HG02870 (cell line): Measurements from ENCODE around the gene TTLL6.
"Not testable (repeated sequence)": the region's sequence is repeated elsewhere in the genome, so short reads cannot be mapped to it uniquely, and the experiment has no call there.

Source experiments
- ATAC-seq: cut with Tn5 transposase; IDR thresholded peaks from one replicate; pipeline ENCODE4 v1.9.1; 2021; ENCODE audit warnings: mild to moderate bottlenecking, moderate library complexity; ENCODE audit not compliant: unreplicated experiment

Gene TTLL6

GRCh38 chr17:48816774-48817590 lies at the start of gene TTLL6:
Gene TTLL6 (minus strand): TSS chr17:48817229. CDS start chr17:48817072, 157 bp downstream.
- ATAC-seq: no peak

- no peak for ATAC-seq
Measured at GRCh38 chr17:48860456-48860855, 43.4 kb upstream of the TTLL6 start.

GRCh38 chr17:48860034-48860433 lies 43.0 kb upstream of the TTLL6 start:
- ATAC-seq: no peak

- no peak for ATAC-seq
Measured at GRCh38 chr17:48856122-48856821, 39.2 kb upstream of the TTLL6 start.

- no peak for ATAC-seq
Measured at GRCh38 chr17:48854774-48855476, 37.9 kb upstream of the TTLL6 start.

DNA sequence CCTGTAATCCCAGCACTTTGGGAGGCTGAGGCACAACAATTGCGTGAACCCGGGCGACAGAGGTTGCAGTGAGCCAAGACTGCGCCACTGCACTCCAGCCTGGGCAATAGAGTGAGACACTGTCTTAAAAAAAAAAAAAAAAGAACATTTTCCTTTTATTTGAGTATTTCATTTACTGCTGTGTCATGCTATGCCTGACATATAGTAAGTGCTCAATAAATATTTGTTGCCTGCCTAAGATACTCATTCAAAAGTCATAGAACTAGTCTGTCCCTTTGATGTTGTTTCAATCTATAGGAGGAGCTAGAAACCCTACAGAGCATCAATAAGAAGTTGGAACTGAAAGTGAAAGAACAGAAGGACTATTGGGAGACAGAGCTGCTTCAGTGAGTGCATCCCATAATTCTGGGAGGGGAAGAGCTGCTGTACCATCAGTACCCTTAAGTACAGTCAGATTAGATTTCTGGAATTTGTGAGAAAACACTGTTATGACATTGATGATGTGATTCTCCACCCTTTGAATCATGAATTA lies 33.8 kb upstream of the TTLL6 start:
- no peak for ATAC-seq

GRCh38 chr17:48843187-48843900 lies 26.3 kb upstream of the TTLL6 start:
- no peak for ATAC-seq

DNA sequence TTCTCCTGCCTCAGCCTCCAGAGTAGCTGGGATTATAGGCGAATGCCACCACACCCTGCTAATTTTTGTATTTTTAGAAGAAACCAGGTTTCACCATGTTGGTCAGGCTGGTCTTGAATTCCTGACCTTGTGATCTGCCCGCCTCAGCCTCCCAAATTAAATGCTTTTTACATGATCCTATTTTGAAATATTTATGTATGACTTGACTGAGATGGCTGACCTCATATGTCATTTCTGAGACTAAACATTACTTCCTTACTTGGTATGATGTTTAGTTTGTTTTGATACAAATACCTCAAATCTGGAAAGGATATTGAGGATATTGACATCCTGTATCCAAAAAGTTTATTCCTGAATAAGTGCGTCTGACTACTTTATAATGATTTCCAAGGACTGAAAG lies 25.7 kb upstream of the TTLL6 start:
- no peak for ATAC-seq

GRCh38 chr17:48841395-48841831 lies 24.4 kb upstream of the TTLL6 start:
- ATAC-seq: peak; percentile 77

DNA sequence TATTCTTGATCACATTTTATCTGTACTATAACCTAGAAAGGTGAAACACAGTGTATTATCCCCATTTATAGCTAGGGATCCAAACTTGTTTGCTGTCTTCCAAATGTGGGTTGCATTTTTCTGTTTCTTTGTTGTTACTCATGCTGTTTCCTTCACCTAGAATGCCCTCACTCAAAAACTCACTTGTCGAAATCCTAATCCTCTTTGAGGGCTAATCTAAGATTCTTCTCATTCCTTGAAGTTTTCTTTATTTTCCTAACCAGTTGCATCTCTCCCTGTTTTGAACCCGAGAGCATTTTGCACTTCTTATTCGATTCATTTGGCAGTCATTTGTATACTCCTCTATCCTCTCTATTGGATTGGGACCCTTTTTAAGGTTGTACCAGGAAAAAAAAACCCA lies 23.4 kb upstream of the TTLL6 start:
- no peak for ATAC-seq

DNA sequence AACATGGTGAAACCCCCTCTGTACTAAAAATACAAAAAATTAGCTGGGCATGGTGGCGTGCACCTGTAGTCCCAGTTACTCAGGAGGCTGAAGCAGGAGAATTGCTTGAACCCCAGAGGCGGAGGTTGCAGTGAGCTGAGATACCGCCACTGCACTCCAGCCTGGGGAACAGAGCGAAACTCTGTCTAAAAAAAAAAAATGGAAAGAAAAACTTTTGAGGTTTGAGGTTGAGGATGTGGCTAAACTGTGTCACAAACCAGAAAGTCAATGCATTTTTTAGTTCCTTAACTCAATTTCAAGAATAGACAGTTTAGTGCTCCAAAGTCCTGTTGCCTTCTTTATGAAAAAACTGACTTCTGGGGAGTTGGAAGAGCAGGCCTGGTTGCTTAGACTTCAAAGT lies 20.4 kb upstream of the TTLL6 start:
- not testable (repeated sequence) for ATAC-seq

DNA sequence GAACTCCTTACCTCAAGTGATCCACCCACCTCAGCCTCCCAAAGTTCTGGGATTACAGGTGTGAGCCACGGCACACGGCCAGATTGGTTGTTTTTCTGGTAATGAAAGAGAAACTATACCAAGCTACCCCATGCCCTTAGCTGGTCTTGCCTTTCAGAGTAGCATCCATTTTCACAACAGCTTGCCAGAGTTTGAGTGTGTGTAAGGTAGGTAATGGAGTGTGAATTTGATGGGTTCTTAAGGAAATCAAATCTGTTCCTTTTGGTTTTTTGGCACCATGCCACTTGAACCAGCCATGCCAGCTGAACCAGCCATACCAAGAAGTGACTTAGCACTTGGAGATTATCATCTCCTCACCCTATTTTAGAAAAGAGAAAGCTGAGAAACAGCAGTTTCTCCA lies 18.9 kb upstream of the TTLL6 start:
- no peak for ATAC-seq

- no peak for ATAC-seq
Measured at GRCh38 chr17:48834973-48835372, 17.9 kb upstream of the TTLL6 start.

DNA sequence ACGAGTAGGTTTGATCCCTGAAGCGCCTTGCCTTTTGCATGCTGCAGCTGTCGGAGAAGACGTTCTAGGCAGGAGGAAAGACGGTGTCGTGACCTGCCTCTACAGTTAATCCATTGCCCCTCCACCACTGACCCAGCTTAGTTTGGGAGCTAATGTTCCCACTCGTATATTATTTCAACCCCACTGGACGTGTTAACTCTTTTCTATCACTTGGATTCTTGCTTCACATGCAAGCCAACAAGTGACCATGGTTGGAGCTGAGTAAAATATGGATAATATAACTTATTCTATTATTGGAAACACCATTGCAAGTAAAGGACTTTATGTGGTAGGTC lies 14.5 kb upstream of the TTLL6 start:
- no peak for ATAC-seq

GRCh38 chr17:48830840-48831548 lies 14.0 kb upstream of the TTLL6 start, which contains the start of gene CALCOCO2:
Gene CALCOCO2 (plus strand): TSS chr17:48831035. CDS start chr17:48841708, 10,673 bp downstream.
- peak; percentile 91 for ATAC-seq

- no peak for ATAC-seq
Measured at GRCh38 chr17:48825446-48826381, 8.7 kb upstream of the TTLL6 start.

GRCh38 chr17:48820936-48821335 lies 3.9 kb upstream of the TTLL6 start:
- ATAC-seq: not testable (repeated sequence)

DNA sequence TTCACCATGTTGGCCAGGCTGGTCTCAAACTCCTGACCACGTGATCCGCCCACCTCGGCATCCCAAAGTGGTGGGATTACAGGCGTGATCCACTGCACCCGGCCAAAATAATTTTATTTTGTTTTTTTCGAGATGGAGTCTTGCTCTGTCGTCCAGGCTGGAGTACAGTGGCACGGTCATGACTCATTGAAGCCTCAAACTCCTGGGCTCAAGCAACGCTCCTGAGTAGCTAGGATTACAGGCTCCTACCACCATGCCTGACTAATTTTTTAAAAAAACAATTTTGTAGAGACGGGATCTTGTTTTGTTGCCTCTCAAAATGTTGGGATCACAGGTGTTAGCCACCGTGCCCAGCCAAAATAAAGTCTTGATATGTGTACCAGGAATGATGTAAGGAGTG lies 2.4 kb upstream of the TTLL6 start:
- no peak for ATAC-seq

- no peak for ATAC-seq
Measured at GRCh38 chr17:48818361-48818841, 1.4 kb upstream of the TTLL6 start.
